Mucosa of gallbladder (tissue), 1 donor: Measurements from ENCODE around the gene COL3A1. TPM values are rescaled to one million over a fixed set of nuclear protein-coding genes. Genes with fewer than 3 reads are reported as not detected.

Experiments used
- DNase-seq: peaks from one replicate; pipeline ENCODE4 v3.0.0-alpha.2; 2020; ENCODE audit warnings: low spot score
- total RNA-seq: library from RNA; stranded (reverse); gene quantifications from one replicate; pipeline ENCODE4 v1.2.1, GENCODE V29; 2021
- donor health status: DM: no; HTN: no; CAD: no.

The COL3A1 gene
- total RNA-seq: 371 TPM

DNA sequence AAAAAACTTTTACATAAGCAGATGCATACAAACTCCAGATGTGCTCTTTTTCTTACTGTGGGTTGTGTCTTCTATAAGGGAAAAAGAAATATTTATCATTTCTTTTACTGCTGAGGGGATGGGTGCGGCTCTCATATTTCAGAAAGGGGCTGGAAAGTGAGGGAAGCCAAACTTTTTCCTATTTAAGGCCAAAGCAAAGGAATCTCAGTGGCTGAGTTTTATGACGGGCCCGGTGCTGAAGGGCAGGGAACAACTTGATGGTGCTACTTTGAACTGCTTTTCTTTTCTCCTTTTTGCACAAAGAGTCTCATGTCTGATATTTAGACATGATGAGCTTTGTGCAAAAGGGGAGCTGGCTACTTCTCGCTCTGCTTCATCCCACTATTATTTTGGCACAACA is at the start of gene COL3A1:
Gene COL3A1, plus strand, starts transcription at position 210 of the 400 bp plus-strand sequence. Its CDS starts 117 bp downstream, at position 327.
- DNase-seq: peak; percentile 37

DNA sequence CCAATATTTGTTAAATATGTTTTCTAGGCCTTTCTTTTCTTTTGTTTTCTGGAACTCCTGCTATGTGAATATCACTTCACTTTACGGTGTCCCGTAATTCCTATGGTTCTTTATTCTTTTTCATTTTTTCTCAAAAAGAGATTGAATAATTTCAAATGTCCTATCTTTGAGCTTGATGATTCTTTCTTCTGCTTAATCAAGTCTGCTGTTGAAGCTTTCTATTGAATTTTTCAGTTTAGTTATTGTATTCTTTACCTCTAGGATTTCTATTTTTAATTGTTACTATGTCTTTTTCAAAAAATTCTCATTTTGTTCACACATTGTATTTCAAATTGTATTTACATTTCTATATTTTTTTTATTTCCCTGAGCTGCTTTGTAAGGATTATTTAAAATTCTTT is 45.5 kb upstream of the COL3A1 start:
- no peak for DNase-seq

DNA sequence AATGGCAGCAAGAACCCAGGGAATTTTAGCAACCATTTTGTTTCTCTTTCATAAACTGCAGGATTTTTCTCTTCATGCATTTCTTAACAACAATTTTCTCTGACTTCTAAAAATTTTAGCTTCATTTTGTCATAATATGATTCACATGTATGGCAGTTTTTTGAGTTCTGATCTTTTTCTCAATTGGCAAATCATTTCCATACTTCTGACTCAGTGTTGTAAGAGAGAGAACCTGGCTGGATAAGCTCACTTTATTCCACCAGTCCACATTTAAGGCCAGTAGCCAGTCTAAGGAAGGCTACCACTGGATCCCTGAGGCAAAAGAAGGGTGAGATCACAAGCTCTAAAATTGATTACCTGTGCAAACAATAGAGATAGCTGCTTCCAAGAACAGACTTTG is 42.8 kb upstream of the COL3A1 start:
- no peak for DNase-seq

DNA sequence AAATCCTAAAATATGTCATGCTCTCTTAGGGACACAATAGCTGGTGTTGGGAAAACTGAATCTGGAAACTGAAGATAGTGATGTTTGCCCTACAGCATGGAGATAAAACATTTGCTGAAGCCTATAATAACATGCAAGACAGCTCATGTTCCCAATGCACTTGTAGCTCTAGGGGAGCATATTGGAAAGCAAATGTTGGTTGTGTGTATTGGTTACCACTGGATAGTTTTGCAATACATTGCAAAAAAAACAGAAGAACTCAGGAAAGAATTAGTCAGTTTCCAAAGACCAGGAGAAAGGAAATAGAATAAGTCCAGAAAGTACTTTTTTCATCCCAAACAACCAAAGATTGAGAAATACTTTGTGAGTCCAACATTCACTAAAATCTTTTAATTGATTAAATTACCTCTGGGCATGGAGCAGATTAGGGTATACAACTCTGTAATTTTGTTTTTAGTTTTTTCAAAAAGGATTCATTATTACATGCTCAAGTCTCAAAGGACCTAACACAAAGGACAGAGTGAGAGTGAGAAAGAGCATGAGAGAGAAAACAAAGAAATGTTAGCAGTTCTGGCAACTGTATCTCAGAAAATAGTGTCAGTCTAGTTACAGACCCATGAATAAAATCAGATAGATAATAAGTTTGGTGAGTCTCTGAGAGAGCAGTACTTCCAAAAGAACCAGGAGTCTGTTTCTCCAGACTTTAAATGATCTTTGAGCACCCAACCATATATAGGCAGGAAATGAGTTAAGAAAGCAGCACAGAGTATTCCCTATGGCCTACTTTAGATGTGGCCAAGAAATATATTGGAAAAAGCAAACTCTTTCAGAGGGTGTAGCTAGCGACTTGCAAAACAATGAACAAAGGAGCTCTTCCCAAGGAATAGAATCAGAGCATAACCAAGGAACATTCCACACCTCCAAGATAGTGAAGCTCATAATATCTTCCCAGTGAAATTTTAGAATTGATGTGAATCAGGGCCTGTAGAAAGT is 36.6 kb upstream of the COL3A1 start:
- no peak for DNase-seq

DNA sequence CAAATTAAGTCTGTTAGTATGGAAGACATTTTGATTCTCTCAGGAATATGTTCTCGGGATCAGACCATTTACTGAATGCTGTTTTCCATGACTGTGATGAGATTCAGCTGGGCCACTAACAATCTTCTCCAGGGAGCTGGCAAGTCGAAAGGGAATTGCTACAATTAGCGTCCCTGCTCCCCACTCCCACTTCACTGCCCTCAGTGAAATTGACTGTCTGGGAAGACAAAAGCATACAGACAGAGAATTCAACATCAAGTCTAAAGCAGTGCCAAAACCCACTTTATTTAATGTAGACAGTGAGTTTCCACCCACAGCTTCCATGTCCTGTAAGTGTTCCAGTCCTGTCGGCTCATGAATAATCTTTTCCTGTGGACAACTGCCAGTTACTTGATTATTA is 34.0 kb upstream of the COL3A1 start:
- DNase-seq: no peak

DNA sequence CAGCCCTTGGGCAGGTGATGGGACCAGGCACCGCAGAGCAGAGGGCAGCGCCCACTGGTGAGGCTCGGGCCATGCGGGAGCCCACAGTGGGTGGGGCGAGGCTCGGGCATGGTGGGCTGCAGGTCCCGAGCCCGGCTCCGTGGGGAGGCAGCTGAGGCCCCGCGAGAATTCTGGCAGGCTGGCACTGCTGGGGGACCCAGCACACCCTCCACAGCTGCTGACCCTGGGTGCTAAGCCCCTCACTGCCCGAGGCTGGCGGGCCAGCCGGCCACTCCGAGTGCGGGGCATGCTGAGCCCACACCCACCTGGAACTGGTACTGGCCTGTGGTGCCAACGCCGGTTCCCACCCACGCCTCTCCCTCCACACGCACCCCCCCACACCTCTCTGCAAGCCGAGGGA is 29.7 kb upstream of the COL3A1 start:
- no peak for DNase-seq

DNA sequence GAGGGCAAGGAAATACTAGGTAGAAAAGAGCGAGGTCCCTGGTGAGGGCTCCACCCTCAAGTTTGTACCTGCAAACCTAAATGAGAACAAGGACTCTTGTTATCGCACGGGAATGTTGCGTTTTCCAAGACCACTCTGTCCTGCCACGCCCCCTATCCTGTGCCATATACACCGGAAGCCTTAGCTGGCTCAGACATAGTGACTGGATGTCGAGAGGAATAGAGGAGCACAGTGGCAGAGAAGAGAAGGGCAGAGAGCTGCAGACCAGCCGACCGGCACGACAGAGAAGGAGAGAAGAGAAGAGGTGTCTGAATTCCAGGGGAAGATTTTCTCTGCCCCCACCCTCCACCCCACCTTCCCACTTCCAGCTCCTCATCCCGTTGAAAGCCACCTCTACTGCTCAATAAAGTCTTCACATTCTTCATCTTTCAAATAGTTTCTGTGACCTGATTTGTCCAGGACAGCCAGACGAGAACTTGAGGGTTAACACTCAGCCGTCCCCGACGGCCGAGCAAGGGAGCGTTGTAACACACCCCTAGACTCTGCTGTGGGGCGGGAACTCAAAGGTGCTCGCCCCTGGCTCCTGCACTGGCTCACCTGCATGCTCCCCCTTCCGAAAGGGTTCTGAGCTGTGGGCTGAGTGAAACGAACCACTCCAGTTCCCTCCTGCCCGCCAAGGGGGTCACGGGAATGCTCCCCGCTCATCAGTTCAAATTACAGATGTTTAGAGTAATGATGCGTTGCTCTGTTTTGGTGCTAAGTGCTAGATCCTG is 24.9 kb upstream of the COL3A1 start:
- DNase-seq: no peak

DNA sequence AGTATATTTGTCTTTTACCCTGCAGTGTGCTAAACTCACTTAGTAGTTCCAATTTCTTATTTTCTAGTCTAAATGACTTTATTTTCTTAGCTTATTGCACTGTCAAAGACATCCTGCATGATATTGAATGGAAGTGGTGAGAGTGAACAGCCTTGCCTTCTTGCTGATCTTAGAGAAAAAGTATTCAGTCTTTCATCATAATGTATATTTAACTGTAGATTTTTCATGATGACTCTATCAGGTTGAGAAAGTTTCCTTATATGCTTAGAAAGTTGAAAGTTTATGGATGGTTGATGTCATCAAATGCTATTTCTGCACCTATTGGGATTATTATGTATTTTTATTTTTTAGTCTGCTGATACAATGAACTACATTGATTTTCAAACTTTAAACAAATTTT is 21.3 kb upstream of the COL3A1 start:
- DNase-seq: no peak

DNA sequence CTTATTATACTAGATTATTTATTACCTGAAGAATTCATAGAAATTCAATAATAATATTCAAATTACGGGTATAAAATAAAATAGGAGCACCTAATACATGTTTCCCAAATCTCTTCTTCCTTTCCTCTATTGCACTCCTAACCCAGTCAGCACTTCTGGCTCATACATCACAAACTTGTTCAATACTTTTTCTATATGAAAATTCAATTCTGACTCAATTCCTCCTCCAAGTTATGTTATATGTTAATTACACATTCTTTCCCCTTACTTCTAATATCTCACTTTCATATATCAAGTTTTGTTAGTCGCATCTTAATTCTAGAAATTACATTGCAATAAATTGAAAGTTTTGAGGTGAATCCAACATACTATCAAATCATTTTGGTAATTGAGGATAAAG is 17.9 kb upstream of the COL3A1 start:
- DNase-seq: no peak

DNA sequence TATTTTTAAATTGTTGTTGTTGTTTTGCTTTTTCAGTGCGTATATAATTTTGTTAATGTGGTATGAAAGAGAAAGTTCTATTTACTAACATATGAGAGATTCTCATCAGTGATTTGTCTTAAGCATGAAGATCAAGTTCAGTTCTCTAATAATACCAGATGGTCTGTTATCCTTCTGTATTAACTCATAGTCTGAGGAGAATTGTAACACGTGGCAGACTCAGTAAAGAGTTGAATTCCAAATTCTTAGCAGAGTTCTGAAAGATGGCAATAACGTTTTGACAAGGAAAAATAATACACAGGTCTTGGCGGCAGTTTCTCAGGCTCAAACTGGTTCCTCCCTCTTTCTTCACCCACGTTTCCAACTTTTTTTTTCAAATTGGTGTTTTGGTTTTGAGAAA is 17.2 kb upstream of the COL3A1 start:
- no peak for DNase-seq

DNA sequence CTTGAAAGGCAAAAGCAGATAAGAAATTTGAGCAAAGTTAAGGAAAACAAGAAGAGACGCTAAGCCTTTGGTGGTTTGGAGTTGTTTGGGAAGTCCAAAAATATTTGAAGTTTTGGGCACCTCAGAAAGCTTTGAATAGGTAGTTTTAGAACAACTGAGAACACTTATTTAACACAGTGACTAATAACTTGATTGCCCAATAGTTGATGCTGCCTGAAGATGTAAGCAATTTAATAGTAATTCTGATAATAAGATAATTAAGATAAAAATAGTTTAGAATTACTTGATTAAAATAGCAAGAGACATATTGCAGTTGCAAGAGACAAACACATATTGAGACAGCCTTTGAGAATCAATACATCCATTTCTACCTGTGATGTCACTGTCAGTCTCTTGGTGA is 16.5 kb upstream of the COL3A1 start:
- no peak for DNase-seq

DNA sequence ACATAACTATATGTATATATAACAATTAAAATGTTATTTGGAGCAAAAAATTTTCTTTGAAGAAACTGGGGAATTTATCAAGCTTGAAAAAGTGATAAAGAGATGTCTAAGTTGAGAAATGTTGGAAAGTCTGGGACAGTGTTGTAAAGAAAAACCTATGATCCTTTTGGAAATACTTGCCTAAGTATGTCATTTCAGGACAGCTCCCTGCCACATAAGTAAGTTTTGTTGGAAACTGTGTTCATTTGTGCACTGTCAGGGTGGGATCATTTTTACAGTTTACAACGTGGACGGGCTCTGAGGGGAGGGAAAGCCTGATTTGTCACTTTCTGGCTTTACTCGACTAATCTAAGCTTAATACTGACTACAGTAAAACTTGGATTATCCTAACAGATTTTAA is 10.4 kb upstream of the COL3A1 start:
- no peak for DNase-seq

DNA sequence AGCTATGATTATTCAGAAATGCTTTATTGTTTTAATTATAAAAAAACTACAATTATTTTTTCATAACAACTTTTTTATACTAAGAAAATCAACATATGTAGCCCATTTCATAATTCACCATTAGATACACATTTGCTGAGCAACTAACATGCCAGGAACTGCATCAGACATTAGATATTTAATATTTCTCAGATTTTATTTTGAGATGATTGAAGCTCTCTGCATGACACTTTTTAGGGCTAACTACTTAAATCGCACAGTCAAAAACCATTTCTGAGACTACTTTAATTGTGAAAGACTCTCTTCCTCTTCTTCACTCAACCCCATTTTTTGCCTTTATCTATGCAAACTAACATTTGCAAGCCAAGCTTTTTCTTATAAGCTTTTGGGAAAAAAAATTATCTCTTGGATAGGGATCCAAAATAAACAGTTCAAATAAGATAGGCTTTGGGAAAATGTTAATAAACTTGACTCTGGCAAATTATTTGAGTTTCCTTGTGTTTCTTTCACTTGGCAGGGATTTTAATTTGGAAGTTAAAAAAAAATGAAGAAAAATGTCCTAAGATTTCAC is 9.1 kb upstream of the COL3A1 start:
- DNase-seq: no peak

DNA sequence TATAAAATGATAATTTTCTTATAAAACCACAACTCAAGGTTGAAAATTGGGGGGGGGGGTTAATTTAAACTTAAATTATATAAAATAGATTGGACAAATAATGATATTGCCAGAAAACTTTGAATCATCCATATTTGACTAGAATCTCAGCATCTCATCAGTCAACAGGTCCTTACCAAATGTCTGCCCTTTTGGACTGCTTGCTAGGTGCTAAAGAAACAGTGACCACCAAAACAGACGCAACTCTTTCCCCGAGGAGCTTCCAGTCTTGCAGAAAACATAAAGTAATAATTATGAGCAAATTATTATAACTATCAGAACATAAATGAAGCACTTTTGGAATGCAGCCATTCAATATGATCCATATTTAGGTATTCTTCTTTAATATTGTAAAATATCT is 8.6 kb upstream of the COL3A1 start:
- no peak for DNase-seq

DNA sequence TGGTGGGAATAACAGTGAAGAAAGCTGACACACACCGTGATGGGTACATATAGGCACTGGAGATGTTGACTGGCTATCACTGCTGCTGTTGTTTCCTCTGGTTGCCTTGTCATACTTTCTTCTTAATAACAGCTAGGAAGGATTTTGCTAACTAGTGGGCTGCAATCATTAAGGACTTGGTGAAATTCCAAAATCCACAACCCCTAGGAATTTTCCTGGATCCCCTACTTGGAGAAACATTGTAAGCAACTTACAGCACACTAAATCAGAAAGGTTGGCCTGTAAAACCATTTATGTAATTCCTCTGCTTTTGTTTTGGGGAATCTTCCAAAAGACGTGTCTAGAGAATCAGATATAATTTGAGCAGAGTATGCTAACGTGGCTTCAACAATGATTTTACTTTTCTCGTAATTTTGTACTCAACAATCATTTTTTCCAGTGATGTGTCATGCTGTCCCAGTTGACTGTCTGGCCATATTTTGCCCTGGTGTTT is 8.0 kb upstream of the COL3A1 start:
- no peak for DNase-seq

DNA sequence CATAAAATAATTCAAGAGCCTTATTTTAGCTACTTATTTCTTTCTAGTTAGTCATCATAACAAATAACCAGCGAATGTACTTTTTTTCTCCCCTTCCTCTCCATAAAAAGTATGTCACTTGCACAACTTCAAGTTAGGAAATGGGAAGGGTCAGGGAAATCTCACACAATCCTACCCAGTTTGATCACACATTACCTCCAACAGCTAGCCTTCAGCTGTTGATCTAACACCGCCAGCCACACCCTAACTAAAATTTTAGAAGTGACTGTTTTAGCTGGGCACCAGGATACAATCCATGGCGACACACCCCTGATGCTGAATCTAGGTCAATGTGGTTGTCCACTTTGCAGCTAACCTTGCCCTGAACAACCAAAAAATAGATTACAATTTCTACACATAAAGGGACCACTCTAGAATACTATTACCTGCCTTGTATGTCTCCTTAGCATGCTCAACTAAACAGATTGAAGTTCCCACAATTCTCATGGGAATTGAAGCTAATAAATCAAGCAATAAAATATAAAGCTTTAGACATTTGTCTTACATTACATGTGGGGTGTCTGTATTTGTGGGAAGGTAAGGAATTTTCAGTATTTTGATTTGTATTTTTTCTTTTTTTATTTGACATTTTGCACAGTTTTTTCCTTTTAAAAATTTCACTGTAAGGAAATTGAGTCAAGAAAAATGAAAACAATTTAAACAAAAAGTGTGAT is 7.3 kb upstream of the COL3A1 start:
- DNase-seq: no peak

DNA sequence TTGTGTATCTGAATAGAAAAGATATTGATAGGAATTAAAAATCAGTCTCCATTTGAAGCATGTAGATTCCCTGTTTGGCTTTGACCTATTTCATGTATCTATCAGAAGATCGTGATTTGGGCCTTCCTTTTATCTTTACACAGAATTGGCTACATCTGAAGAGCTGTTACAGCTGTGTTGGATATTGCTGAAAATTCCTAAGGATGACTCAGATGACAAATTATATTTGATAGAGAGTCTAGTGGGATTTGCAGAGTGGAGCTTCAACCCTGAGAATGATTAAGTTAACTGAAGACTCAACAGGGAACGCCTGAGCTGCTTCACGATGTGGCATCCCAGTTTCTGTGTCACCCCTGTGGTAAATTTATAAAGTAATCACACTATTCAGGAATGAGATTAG is 4.9 kb upstream of the COL3A1 start:
- DNase-seq: no peak

DNA sequence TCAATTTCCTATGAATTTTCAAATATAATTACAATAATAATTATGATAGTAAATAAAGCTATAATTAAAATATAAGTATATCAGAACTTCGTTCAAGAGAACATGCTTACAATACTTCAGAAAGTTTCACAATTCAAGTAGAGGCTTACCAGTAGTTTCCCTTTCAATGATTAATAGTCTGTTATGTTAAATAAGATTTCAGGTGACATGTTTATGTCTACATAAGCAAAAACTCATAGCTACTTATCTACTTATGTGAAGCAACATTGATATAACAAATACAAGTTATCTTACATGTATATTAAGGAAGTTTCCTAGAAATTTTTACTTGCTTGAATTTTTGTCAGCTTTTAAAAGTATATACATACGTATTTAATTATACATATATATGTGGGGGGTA is 4.5 kb upstream of the COL3A1 start:
- no peak for DNase-seq

DNA sequence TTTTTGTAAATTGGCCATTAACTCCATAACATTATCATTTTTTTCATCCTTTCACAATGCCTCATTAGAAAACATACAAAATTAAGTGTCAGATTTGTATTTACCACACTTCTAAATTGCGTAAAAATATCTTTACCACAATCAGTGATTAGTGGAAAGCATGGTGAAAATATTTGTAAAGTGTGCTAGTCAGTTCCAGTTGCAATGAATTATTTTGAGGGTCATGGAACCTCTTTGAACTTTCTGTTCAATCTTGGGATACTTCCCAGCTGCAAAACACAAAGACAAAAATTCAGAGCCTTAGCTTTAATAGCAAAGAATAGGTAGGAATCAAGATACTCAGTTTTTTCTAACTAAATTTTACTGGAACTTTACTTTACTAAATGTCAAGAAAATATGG is 4.0 kb upstream of the COL3A1 start:
- no peak for DNase-seq

DNA sequence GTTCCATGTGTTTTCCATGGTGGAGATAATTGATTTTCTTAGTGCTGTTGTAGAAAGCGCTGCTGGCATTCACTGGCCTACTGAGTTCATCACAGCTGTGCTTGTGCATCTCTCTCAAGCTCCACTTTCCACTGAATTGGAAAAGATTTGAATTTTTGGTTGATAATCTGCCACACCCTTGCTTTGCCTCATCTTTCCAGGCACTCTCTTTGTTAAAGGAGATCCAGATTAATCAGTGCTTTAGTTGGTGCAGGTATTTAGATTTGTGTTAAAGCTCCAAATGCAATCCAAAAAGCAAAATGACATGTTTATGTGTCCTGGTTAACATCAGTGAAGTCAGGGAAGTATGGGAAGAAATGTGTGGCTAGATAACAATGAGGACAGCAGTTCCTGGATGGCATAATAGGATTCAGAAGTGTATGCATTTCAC is 2.7 kb upstream of the COL3A1 start:
- no peak for DNase-seq

DNA sequence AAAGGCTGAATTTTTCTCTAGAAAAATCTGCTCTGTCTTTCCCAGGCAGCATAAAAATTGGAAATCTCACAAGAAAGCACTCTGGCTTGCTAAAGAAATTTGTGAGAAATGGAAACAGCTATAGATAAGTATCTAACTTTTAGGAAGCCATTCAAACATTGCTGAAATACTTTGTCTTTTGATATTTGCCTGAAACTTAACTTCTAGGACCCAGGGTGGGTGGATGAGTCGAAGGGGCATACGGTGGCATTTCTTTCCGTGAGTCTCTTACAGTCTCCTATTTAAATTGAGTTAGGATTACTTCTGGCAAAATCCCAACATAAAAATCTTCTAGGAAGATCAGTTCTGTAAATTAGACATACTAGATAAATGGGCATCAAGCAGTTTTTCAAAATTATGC is 532 bp upstream of the COL3A1 start:
- DNase-seq: no peak
